DMS79 (cell line): Measurements from ENCODE around the gene PHRF1.
"Not testable (repeated sequence)": the region's sequence is repeated elsewhere in the genome, so short reads cannot be mapped to it uniquely, and the experiment has no call there.

Source experiments
- DNase-seq: peaks from one replicate; lab custom pipeline; 2025; lab: John Stamatoyannopoulos, UW

Gene PHRF1

DNA sequence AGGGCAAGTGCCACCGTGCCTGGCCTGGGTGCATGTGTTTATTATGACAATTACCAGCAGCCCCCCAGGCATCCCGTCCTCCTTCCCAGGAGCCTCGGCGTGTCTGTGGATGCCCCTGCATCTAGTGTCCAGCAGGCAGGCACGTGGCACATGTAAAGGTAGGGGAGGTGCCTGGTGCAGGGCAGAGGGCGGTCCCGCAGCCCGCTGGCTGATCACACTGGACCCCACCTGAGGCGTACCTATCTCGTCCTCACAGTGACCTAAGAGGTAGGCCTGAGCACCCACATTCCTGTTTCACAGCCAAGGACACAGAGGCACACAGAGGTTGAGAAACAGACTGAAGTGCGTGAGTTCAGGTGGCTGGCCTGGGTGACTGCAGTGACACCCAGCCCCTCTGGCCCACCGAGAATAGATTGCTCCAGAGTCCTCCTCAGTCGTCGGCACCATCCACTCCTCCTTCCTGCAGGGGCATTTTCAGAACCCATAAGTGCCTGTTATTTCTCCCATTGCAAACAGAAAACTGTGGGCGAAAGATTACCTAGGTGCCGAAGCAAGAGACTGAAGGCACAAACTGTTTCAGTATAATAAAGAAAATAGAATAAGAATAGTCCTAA, 3.0 kb upstream of the PHRF1 start:
- no peak for DNase-seq

DNA sequence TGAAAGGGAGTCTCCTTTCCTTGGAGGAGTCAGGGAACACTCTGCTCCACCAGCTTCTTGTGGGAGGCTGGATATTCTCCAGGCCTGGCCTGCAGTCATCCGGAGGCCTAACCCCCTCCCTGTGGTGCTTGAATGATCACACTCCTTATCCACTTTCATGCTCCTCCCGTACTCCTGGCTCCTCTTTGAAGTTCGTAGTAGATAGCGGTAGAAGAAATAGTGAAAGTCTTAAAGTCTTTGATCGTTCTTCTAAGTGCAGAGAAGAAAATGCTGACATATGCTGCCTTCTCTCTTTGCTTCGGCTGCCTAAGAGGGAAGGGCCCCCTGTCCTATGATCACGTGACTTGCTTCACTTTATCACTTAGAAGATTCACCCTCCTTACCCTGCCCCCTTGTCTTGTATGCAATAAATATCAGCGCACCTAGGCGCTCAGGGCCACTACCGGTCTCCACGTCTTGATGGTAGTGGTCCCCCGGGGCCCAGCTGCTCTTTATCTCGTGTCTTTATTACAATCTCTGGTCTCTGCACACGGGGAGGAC, 2.2 kb upstream of the PHRF1 start:
- DNase-seq = not testable (repeated sequence)

DNA sequence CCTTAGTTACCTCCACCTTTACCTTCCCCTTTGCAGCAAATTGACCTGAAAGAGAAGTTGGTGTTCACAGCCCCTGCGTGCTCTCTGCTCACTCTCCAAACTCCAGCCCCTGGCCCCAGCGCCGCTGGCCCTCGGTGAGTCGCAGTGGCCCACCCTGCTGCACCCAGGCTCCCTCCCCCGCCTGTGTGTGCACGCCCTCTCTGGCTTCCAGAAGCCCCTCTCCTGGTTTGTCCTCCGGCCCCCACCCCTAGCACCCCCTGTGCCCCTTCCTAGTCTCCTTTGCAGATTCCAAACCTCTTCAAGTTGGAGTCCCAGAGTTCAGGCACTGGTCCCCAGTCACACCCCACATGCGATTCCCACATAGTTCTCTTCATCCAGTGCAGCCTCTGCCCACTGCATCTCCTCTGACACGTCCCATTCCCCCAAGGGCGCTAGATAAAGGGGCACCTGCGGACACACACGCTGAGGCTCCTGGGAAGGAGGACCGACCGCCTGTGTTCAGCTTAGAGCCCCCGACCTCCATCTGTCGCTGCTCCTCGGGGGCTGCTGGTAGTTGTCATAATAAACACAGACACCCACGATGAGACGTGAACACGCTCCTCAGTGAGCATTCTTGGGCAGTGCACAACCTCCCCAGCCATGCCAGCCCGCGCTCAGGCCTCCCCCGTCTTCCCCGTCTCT, 1.5 kb upstream of the PHRF1 start:
- no peak for DNase-seq

DNA sequence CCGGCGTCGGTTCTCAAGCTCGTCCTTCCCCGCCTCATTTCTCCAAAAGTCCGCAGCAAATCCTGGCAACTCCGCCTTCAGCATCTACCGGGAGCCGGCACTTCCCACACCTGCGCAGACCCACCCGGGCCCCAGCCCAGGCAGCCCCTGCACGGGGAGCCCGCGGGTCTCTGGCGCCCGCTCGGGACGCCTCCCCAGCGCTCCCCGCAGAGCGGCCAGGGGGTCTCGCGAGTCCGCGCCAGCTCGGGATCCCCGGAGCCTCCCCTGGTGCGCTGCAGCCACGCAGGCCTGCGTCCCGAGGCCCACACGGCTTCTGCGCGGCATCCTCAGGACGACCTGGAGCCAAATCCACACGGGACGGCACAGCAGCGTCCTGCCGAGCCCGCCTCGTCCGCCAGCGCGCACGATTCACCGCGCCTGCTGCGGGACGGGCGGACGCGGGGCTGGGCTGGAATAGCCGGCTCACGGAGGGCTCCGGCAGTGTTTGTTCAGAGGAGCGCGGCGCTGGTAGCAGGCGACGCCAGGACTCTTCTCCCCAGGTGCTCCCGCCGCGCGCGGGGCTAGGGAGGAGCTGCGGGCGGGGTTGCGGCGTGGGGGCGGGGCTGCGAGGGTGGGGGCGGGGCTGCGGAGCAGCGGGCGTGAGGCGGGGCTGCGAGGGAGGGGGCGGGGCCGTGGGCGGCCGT, 816 bp upstream of the PHRF1 start:
- DNase-seq = no peak

DNA sequence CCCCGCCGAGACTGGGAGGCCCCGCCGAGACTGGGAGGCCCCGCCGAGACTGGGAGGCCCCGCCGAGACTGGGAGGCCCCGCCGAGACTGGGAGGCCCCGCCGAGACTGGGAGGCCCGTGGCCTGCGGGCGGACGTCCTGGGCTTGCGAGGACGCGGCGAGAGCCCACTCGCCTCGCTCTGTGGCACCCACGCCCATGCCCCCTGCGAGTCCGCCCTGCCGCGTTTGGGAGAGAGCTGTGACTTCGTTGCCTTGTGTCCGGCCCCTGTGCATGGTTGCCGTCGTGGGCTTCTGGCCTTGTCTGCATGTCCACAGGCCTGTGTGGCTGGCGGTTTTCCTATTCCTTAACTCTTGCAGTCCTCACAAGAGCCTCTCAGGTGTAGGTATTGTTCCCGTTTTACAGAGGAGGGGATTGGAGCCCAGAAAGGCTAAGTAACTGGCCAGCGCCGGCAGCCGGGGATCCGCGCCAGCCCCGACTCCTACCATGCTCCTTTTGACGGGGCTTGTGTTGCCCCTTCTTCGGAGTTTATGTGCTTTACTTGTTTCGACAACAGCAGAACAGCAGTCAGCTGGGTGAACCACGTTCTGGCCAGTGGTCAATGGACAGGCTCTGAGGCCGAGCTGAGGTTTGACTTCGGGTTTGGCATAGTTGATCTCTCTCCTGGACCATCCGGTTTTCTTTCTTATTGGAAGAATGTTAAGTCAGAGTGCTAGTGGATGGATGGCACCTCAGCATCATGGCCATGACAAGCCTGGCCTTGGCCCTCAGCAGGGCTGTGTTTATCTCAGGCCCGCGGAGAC, 741 bp downstream of the PHRF1 start:
- DNase-seq = no peak

DNA sequence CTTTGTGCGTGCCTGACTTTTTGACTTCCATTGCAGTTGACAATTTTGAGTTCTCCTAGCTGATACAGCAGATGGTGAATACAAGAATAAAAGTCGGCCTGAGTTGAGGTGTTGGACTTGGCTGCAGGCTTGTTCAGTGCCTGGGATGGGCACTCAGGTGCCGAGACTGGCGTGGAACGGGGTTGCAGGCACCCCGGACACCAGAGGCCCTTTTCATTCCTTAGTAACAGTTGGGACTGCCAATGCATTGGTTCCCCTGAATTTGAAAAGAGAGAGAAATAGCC, 1.3 kb downstream of the PHRF1 start:
- DNase-seq = no peak

DNA sequence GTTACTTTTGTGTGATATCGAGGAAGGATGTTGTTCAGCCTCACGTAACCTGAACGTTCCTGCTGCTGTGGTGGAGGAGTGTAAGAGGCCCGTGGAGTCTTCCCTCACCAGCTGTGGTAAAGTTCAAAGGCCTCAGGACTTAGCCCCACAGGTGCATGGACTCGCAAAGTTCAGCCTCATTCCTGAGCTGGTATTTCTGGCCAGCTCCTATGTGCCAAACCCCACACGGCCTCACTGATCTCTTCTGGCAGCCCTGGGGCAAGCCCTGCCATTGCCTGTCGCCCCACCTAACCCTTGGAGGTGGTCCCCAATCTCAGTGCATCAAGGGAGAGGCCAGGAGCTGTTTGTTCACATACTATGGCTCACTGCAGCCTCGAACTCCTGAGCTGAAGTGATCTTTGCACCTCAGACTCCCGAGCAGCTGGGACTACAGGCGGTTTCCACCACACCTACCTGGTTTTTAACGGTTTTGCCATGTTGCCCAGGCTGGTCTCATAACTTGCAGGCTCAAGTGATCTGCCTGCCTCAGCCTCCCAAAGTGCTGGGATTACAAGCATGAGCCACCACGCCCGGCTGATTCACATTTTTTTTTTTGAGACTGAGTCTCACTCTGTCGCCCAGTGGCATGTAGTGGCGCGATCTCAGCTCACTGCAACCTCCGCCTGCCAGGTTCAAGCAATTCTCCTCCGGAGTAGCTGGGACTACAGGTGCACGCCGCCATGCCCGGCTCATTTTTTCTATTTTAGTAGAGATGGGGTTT, 2.2 kb downstream of the PHRF1 start:
- no peak for DNase-seq

DNA sequence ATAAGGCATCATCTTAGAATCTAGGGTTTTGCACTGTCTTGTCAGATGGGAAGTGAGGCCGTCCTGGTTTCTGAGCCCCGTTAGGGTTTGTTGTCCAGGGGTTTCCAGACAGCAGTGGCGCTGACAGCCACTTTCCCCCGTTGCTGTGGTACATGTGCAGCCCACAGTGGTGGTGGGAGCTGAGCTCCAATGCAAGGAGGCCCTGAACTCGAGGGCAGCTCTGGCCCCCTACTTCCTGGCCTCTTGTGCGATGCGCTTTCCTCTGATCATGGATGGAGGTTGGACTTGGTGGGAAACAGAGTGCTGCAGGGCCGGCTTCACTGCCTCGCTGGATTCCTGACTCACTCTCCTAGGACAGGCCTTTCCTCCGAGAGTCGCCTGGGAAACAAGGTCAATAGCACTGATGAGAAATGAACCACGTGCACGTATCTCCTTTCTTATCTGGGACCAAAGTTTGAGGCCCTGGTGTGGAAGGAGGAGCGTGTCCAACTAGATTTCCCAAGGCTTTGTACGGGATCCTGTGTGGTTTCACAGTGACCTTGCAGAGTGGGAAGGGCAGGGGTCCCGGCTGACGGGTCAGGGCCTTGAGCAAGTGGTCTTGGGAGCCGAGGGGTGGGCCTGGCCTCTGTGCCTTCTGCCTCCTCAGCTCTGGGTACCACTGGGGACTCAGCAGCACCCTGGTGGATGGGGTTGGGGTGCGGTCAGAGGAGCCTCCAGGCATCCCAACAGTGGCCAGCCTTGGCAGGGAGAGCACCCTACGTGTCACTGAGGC, 3.7 kb downstream of the PHRF1 start:
- no peak for DNase-seq

DNA sequence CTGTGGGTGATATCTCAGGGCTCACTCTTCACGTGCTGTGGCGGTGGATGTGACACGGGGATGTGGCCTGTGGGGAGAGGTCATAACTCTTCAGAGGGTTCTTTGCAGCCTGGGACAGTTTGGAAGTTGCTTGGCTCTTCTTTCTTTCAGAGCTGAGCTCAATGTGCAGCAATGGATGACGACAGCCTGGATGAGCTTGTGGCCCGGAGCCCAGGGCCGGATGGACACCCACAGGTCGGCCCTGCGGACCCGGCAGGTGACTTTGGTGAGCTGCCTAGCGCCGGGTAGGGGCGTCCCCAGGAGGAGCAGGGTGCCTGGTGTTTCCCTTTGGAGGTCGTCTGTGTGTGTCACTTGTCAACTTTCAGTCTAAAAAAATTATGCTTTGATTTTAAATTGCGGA, 5.1 kb downstream of the PHRF1 start:
- DNase-seq = no peak

DNA sequence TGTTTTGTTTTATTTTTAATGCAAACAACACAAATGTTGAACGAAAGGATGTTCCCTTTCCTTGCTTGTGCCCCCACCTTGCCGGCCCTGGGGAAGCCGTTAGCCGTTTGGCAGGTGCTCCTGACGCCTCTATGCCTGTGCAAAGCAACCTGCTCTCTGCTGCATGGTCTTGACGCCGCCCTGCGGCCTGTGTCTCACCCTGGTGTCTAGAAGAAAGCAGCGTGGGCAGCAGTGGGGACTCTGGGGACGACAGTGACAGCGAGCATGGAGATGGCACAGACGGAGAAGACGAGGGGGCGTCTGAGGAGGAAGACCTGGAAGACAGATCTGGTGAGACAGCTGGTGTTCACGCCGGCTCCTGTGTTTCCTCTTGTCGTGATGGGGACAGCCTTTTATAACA, 5.5 kb downstream of the PHRF1 start:
- DNase-seq = no peak

DNA sequence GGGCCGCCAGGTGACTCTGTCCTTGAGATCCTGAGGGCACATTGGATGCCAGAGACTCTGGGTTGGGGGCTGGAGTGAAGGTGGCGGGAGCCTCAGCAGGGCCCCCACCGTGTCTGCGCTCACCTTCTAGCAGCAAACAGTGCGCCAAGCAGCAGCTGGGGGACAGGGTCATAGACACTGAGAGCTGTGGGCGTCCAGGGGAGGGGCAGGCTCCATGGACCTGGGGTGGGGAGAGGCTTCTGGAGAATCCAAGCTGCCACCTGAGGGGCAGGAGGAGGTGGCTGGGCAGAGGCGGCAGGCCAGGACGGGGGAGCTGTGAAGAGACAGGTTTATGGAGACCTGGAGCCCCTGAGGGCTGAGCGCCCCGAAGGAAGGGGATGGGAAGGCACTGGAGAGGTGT, 8.0 kb downstream of the PHRF1 start:
- DNase-seq = no peak

DNA sequence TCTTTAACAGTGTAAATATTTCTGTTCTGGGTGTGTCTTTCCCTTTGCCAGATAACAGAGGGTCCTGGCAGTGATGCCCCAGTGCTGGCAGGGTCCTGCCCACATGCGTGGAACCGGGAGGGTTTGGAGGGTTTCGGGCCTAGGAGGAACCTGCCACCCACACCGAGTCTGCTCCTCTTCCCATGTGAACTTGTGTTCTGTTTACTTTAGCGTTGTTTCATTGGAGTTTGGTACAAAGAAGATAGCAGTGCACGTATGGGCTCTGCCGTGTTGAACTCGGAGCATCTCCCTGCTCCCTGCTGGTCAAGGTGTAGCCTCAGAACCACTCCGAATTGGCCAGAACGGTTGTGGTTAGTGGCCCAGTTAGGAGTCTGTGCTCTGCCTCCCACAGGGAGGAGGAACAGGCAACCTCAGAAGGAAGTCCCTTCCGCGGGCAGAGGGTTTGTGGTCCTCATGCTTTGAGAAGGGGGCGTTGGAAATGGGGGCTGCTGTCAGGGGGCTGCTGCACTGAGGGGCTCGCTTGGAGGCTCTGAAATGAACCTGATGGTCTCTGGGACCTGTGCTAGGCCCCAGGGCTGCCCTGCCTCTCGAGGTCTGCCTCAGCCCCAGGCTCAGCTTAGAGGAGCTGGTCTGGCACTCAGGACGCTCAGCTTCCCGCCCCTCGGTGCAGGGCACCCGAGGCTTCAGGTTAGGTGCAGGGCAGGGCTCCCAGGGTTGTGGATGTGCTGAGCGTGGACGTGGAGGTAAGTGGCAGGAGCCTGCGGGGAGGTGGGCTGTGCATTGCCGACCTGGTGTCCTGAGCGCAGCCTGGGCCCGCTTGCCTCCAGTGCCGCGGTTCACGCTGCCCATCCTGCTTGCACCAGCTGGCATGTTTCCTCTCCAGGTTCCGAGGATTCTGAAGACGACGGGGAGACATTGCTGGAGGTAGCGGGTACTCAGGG, 10.4 kb downstream of the PHRF1 start:
- DNase-seq = no peak

DNA sequence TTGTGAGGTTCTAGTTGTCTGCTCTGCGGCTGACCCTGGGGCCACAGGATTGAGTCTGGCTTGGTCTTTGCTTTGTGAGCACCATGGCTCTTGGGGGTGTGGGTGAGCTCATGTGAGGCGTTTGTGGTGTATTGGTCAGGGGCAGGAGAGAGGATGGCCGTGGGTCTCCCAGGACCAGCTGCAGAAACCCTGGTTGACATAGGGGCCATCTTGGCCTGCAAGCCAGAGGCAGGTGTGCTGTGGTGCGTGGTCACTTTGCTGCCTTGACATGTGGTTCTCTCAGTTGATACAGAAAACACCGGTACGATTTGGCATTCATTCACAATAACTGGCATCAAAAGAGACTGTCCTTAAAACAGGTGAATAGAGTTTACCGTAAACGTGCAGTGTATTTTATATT, 11.3 kb downstream of the PHRF1 start:
- no peak for DNase-seq

DNA sequence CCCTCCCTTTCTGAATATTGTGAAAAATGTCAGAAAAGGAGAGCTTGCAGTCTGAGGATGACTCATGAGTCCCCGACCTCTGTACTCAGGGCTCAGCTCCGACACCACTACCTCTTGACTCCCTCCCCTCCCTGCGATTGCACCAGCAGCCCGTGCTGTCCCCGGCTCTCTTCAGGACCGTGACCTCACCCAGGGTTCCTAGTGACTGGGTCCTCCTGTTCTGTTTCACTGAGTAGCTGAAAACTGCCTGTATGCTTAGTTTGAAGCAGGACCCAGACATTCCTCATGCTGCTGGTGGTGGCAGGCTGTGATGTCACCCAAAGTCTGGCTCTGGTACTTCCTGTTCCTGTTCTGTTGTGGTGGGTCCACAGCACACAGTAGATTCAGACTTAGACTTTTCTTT, 11.7 kb downstream of the PHRF1 start:
- no peak for DNase-seq

DNA sequence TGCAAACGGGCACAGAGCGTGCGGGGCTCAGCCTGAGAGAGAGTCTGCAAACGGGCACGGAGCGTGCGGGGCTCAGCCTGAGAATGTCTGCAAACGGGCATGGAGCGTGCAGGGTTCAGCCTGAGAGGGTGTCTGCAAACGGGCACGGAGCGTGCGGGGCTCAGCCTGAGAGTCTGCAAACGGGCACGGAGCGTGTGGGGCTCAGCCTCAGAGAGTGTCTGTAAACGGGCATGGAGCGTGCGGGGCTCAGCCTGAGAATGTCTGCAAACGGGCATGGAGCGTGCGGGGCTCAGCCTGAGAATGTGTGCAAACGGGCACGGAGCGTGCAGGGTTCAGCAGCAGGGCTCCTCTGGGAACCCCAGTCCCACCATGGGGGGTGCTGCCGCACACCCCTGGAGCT, 13.5 kb downstream of the PHRF1 start:
- no peak for DNase-seq

DNA sequence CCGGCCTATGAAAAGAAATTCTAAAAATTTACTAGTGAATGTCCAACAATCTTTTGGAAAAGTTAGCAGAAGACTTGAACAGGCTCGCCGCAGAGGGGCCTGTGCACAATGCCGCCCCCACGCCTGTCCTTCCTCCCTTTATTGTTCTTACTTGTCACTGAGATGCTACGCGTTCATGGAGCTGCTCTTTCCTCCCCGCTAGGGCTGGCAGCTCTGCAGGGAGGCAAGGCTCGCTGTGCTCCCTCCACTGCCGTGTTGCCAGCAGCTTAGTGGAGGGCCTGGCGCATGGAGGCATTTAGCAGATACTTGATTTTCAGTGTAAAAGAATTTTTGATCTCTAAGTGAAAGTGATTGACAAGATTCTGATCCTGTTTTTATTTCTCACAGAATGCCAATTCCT, 14.7 kb downstream of the PHRF1 start:
- DNase-seq = no peak

DNA sequence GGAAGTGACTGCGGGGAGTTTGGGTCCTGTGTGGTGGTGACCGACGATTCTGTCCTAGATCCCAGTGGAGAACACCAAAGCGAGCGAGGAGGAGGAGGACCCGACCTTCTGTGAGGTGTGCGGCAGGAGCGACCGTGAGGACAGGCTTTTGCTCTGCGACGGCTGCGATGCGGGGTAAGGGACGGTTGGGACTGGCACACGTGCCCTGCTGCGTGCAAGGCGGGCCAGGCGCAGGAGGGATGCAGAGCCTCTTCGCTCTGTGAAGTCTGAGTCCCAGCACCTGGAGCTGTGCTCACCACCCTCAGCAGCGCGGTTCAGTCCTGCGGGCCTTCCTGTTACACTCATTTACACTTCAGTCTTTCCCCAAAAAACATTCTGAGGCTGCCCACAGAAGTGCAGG, 16.2 kb downstream of the PHRF1 start:
- DNase-seq = no peak

DNA sequence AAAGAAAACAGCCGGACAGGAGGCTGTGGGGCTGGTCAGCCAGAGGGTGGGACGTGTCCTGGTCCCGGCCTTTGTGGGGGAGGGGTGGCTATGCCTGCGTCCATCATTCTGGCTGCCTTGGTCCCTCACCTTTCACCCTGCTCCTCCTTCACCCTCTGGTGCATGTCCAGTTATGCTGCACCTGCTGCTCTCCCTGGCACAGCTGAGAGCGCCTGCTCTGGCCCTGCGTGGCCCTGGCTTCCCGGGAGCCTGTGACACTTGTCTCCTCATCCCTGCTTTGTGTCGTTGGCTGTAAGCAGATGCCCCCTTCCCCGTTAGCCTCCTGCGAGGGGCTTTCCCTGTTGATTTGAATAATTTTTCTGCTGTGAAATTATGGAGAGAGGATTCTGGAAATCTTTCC, 16.6 kb downstream of the PHRF1 start:
- no peak for DNase-seq

DNA sequence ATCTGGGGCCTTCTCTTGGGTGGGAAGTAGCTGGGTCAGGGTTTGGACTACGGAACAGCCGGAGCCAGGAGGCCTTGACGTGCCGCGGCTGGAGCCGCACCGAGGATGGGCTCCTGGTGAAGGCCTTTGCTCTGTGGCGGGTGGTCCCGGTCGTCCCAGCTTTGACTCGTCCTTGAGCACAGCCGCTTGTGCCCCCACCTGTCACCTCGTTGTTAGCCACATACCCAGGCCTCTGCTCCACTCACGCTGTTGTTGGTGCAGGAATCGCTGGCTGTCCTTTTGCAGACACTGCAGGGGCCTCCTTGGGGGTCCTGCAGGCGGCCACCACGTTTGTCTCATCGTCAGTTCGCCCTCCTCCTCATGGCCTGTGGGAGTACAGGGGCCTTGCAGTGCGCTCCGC, 17.1 kb downstream of the PHRF1 start:
- no peak for DNase-seq

DNA sequence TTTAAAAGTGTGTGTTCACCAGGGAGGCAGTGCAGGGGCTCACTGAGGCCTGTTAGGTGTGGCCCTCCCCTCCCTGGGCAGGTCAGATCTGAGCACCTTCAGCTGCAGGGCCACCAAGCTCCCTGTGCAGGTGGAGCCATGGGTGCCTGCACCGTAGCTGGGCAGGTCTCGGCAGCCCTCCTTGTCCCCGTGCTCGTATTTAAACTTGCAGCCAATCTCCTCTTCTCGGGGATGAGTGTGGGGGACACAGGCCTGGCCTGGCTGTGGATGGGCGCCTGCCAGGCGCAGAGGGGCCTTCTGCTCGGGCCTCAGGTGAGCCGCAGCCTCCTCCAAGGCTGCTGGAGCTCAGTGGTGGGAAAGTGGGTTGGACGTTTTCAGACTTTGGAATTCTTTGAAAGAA, 19.1 kb downstream of the PHRF1 start:
- DNase-seq = no peak
